A673 (cell line): ENCODE results near the gene RBM5. TPM values are rescaled to one million over a fixed set of nuclear protein-coding genes. Genes with fewer than 3 reads are reported as not detected.

Source experiments
- BruUV-seq: library from RNA; stranded (reverse); fragments of 400-500 nt; replicated peaks from 2 replicates; lab custom pipeline; 2021; lab: Mats Ljungman, UMichigan
- CTCF ChIA-PET: fragments of 300-600 bp; sonication (Branson Sonifier 250); formaldehyde crosslinking; loops from one replicate; lab custom pipeline; 2022; ENCODE audit warnings: antibody characterized with exemption; lab: Charles Lee
- POLR2A ChIA-PET: fragments of 300-600 bp; sonication (Branson Sonifier 250); formaldehyde crosslinking; loops from one replicate; lab custom pipeline; 2022; ENCODE audit warnings: antibody characterized with exemption; ENCODE audit not compliant: low non-redundant PET; lab: Charles Lee
- DNase-seq: peaks from one replicate; pipeline ENCODE4 v3.0.0-alpha.2; 2015; ENCODE audit warnings: low spot score
- H3K27ac ChIP-seq: fragments of 200-600 bp; sonication (generic); 2 replicates; pipeline ENCODE4 v1.5.1; 2016; ENCODE audit warnings: mixed run types, low read depth, mild to moderate bottlenecking, mixed read lengths, antibody characterized with exemption, low read length; ENCODE audit not compliant: poor library complexity, severe bottlenecking
- H3K27me3 ChIP-seq: fragments of 200-600 bp; sonication (generic); replicated peaks from 2 replicates; pipeline ENCODE4 v1.6.1; 2017; ENCODE audit warnings: mixed run types, low read depth, mild to moderate bottlenecking, mixed read lengths, antibody characterized with exemption, low read length; ENCODE audit not compliant: insufficient read depth, poor library complexity
- H3K36me3 ChIP-seq: fragments of 200-600 bp; sonication (generic); 2 replicates; pipeline ENCODE4 v1.6.1; 2016; ENCODE audit warnings: mixed run types, mild to moderate bottlenecking, mixed read lengths, antibody characterized with exemption, low read length; ENCODE audit not compliant: insufficient read depth, poor library complexity, severe bottlenecking
- H3K4me1 ChIP-seq: fragments of 200-600 bp; sonication (generic); 2 replicates; pipeline ENCODE4 v1.6.1; 2017; ENCODE audit warnings: mixed run types, mild to moderate bottlenecking, mixed read lengths, antibody characterized with exemption, low read length; ENCODE audit not compliant: insufficient read depth, poor library complexity, severe bottlenecking
- H3K4me3 ChIP-seq: fragments of 200-600 bp; sonication (generic); 2 replicates; pipeline ENCODE4 v1.5.1; 2016; ENCODE audit warnings: low read depth, mixed run types, mild to moderate bottlenecking, mixed read lengths, low read length; ENCODE audit not compliant: poor library complexity, severe bottlenecking
- H3K9me3 ChIP-seq: fragments of 200-600 bp; sonication (generic); 2 replicates; pipeline ENCODE4 v1.6.1; 2016; ENCODE audit warnings: mixed run types, low read depth, mild to moderate bottlenecking, mixed read lengths, antibody characterized with exemption, low read length; ENCODE audit not compliant: poor library complexity, severe bottlenecking
- EZH2 ChIP-seq: fragments of 200-600 bp; sonication (generic); IDR thresholded peaks from 2 replicates; pipeline ENCODE4 v1.6.1; 2017; ENCODE audit warnings: borderline replicate concordance, low read depth, mild to moderate bottlenecking, mixed read lengths, antibody characterized with exemption, low read length; ENCODE audit not compliant: poor library complexity, severe bottlenecking
- intact Hi-C: fragments of 100-400 bp; cut with micrococcal nuclease; formaldehyde crosslinking; loops from one replicate; pipeline ENCODE4 v1.10.0; 2022; ENCODE audit not compliant: unreplicated experiment
- total RNA-seq: library from RNA; stranded (reverse); gene quantifications from 2 replicates; pipeline ENCODE4 v1.2.3, GENCODE V29; 2021
- TF ChIP-seq, protein P1 (sequence below): fragments of 300-800, 200-600 bp; sonication (generic); conservative IDR thresholded peaks from 2 replicates; pipeline ENCODE4 v1.5.1; 2017; ENCODE audit warnings: low read depth, mild to moderate bottlenecking, antibody characterized with exemption, low read length, moderate library complexity, mixed read lengths

The RBM5 gene
- total RNA-seq, 1 experiment from 2014 or later, result 80.6 TPM

DNA sequence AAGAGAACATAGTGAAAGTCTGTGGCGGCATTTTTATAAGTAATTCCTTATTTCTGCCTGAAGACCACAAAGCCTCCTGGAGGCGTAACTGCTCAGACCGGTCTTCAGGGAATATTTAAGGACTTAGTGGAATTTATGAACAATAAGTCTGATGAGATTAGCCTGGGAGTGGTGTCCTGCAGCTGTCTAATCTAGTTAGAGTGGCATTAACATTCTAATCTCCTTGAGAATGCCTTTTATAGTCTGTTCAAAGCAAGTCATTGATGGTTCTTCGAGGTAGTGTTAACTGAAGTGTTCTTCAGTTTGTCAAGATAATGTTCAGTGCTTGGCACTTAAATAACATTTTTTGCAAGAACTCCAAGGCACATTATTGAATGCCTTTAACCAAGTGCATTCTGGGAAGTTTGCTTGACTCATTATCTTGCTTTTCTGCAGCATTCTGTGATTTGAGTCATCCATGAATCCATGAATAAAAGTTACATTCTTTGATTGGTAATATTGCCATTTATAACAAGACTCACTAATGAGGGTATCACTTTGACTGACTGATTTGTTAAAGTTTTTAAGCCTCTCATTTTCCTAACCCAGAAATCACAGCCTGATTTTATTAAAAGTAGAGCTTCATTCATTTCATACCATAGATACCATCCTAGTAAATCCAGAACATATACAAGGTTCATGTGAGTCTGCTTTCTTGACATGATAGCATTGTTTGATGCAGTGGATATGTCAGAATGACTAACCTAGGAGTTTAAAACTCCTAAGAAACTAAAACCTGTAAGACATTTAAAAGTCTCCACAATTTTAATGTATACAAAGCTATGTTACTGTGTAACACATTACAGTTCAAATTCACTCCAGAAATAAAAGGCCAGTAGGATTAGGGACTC, 12.5 kb downstream of the RBM5 start:
- Histone ChIP-seq H3K27ac (no peak overlapping the region), H3K4me1 (peaks cover 17% of the 10 kb centered on the region), H3K9me3 (no peaks in the 10 kb centered on the region), H3K36me3 (peaks cover 68% of the 10 kb centered on the region), H3K27me3 (no peaks in the 10 kb centered on the region), H3K4me3 (no peak overlapping the region)
- DNase-seq, result peak; percentile 76
- POLR2A ChIA-PET, result no interaction called here
- BruUV-seq, result no TSS peak
- TF ChIP-seq EZH2, result no peak
- TF ChIP-seq, protein P1, sequence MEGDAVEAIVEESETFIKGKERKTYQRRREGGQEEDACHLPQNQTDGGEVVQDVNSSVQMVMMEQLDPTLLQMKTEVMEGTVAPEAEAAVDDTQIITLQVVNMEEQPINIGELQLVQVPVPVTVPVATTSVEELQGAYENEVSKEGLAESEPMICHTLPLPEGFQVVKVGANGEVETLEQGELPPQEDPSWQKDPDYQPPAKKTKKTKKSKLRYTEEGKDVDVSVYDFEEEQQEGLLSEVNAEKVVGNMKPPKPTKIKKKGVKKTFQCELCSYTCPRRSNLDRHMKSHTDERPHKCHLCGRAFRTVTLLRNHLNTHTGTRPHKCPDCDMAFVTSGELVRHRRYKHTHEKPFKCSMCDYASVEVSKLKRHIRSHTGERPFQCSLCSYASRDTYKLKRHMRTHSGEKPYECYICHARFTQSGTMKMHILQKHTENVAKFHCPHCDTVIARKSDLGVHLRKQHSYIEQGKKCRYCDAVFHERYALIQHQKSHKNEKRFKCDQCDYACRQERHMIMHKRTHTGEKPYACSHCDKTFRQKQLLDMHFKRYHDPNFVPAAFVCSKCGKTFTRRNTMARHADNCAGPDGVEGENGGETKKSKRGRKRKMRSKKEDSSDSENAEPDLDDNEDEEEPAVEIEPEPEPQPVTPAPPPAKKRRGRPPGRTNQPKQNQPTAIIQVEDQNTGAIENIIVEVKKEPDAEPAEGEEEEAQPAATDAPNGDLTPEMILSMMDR, result no peak
- intact Hi-C loops, result no loop called here
- CTCF ChIA-PET, result no interaction called here

DNA sequence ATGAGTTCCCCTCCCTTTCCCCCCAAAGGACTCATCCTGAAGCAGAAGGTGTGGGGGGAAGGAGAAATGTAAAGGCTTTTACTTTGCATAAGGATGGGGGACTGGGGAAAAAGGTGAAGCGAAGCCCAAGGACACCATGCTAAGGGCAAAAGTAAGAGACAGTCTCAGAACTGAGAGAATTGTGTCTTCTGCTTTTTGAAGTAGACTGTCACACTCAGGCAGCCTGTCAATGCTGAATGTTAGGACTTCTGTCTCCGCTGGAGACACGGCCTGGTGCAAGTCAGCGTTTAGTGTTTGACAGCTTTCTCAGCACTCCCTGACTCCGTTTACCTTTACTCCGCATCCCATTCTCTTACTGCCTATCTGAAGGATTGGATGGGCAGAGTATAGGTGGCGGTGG, 13.8 kb downstream of the RBM5 start:
- CTCF ChIA-PET, result no interaction called here
- POLR2A ChIA-PET, result no interaction called here
- DNase-seq, result no peak

DNA sequence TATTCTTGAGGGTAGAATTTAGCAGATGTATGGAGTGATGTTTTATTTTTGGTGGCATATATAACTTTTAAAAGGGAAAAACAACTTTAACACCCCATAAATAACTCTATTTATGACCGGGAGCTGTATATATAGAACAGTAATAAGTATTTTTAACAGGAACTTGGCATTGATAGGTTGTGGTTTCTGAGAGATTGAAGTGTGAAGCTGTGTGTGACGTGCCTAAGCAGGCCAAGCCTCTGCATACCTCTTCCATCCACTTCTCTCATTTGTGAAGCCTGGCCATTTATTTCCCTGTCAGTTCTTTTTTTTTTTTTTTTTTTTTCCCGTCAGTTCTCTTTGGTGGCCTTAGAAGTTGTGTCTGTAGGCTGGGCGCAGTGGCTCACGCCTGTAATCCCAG, 23.0 kb downstream of the RBM5 start:
- ChIA-PET CTCF (interaction anchor here (0.5 kb wide), 1 partner anchor 79 kb away, joined by 6 read pairs; no protein-coding TSS in a partner anchor), POLR2A (no interaction called here)
- Histone ChIP-seq H3K4me3 (no peak overlapping the region), H3K4me1 (no peaks in the 10 kb centered on the region), H3K36me3 (peaks cover 92% of the 10 kb centered on the region), H3K27me3 (no peaks in the 10 kb centered on the region), H3K27ac (no peak overlapping the region), H3K9me3 (no peaks in the 10 kb centered on the region)
- intact Hi-C loops, result no loop called here
- DNase-seq, result no peak
- no TSS peak for BruUV-seq
- TF ChIP-seq EZH2, result no peak
- TF ChIP-seq, protein P1, result no peak

More for the DNA sequence above, 13.8 kb downstream of the RBM5 start:
- H3K27ac ChIP-seq, result no peak overlapping the region
- BruUV-seq, result no TSS peak
- peaks cover 74% of the 10 kb centered on the region for H3K36me3 ChIP-seq
- no peaks in the 10 kb centered on the region for H3K27me3 ChIP-seq
- TF ChIP-seq, protein P1, result no peak
- TF ChIP-seq EZH2, result no peak
- H3K9me3 ChIP-seq, result no peaks in the 10 kb centered on the region
- H3K4me3 ChIP-seq, result no peak overlapping the region
- H3K4me1 ChIP-seq, result peaks cover 17% of the 10 kb centered on the region
- intact Hi-C loops, result no loop called here
